Neuronal stem cell (in vitro differentiated cells): ENCODE measurements around the gene CCL26.
"Not testable (repeated sequence)": the region's sequence is repeated elsewhere in the genome, so short reads cannot be mapped to it uniquely, and the experiment has no call there.

Experiments used
- DNase-seq: peaks from one replicate; pipeline ENCODE4 v3.0.0-alpha.2; 2013; ENCODE audit warnings: low spot score
- H2AFZ ChIP-seq: one replicate; pipeline ENCODE4 v1.6.1; 2013; ENCODE audit warnings: mild to moderate bottlenecking, low read length, inconsistent platforms
- H2AK5ac ChIP-seq: 2 replicates; pipeline ENCODE4 v1.6.1; 2013; ENCODE audit warnings: low read depth, mild to moderate bottlenecking, inconsistent platforms, low read length, moderate library complexity, mixed read lengths
- H2BK120ac ChIP-seq: 2 replicates; pipeline ENCODE4 v1.6.1; 2013; ENCODE audit warnings: low read depth, mild to moderate bottlenecking, inconsistent platforms, low read length, moderate library complexity, mixed read lengths
- H2BK12ac ChIP-seq: one replicate; pipeline ENCODE4 v1.6.1; 2013; ENCODE audit warnings: low read length, inconsistent platforms
- H2BK15ac ChIP-seq: 2 replicates; pipeline ENCODE4 v1.6.1; 2013; ENCODE audit warnings: mild to moderate bottlenecking, low read length, inconsistent platforms, mixed read lengths
- H2BK5ac ChIP-seq: one replicate; pipeline ENCODE4 v1.6.1; 2013; ENCODE audit warnings: inconsistent platforms, mild to moderate bottlenecking, low read length, moderate library complexity
- H3K14ac ChIP-seq: one replicate; pipeline ENCODE4 v1.6.1; 2013; ENCODE audit warnings: low read length, inconsistent platforms
- H3K18ac ChIP-seq: 2 replicates; pipeline ENCODE4 v1.6.1; 2013; ENCODE audit warnings: low read length, inconsistent platforms
- H3K23ac ChIP-seq: 2 replicates; pipeline ENCODE4 v1.6.1; 2013; ENCODE audit warnings: low read depth, mild to moderate bottlenecking, mixed read lengths, low read length, inconsistent platforms; ENCODE audit not compliant: poor library complexity
- H3K27ac ChIP-seq: replicated peaks from 3 replicates; pipeline ENCODE4 v1.5.1; 2013; ENCODE audit warnings: low read length, inconsistent platforms
- H3K27me3 ChIP-seq, 3 experiments: 2 replicates each; pipeline ENCODE4 v1.6.1; 2013; ENCODE audit warnings: low read length in 3 of 3, mild to moderate bottlenecking in 2 of 3, inconsistent platforms in 1 of 3, low read depth in 1 of 3, mixed read lengths in 1 of 3, moderate library complexity in 1 of 3; ENCODE audit not compliant: control insufficient read depth in 3 of 3, insufficient read depth in 3 of 3
- H3K36me3 ChIP-seq, 2 donors: replicated peaks in 1 of 2; 2 replicates each; pipeline ENCODE4 v1.6.1; 2013; ENCODE audit warnings: low read length in 2 of 2; ENCODE audit not compliant: control insufficient read depth in 2 of 2, insufficient read depth in 2 of 2
- H3K4ac ChIP-seq: 2 replicates; pipeline ENCODE4 v1.6.1; 2013; ENCODE audit warnings: inconsistent platforms, mild to moderate bottlenecking, low read length, moderate library complexity
- H3K4me1 ChIP-seq, 2 donors: 1 replicate in 1 of 2; 2 replicates in 1 of 2; pipeline ENCODE4 v1.6.1; 2013; ENCODE audit warnings: low read length in 2 of 2, low read depth in 1 of 2; ENCODE audit not compliant: control insufficient read depth in 2 of 2, insufficient read depth in 1 of 2
- H3K4me2 ChIP-seq: one replicate; pipeline ENCODE4 v1.6.1; 2013; ENCODE audit warnings: mild to moderate bottlenecking, low read length, inconsistent platforms; ENCODE audit not compliant: insufficient read depth, poor library complexity, severe bottlenecking
- H3K4me3 ChIP-seq, 2 donors: 2 replicates each; pipeline ENCODE4 v1.5.1; 2013; ENCODE audit warnings: low read length in 2 of 2, mild to moderate bottlenecking in 2 of 2, inconsistent platforms in 1 of 2, moderate library complexity in 1 of 2
- H3K79me1 ChIP-seq: one replicate; pipeline ENCODE4 v1.6.1; 2013; ENCODE audit warnings: low read depth, mild to moderate bottlenecking, inconsistent platforms, low read length, moderate library complexity
- H3K9ac ChIP-seq: one replicate; pipeline ENCODE4 v1.6.1; 2013; ENCODE audit warnings: mild to moderate bottlenecking, low read depth, low read length, inconsistent platforms; ENCODE audit not compliant: poor library complexity
- H3K9me3 ChIP-seq, 2 donors: replicated peaks in 1 of 2; 2 replicates each; pipeline versions ENCODE3 to v1.6.1; 2013; ENCODE audit warnings: low read length in 2 of 2, mild to moderate bottlenecking in 2 of 2, inconsistent platforms in 1 of 2, low read depth in 1 of 2, mixed read lengths in 1 of 2, moderate library complexity in 1 of 2; ENCODE audit not compliant: control insufficient read depth in 2 of 2, insufficient read depth in 1 of 2
- H4K8ac ChIP-seq: one replicate; pipeline ENCODE4 v1.6.1; 2013; ENCODE audit warnings: low read depth, mild to moderate bottlenecking, inconsistent platforms, low read length, moderate library complexity
- H4K91ac ChIP-seq: one replicate; pipeline ENCODE4 v1.6.1; 2013; ENCODE audit warnings: low read length, low read depth, mild to moderate bottlenecking, inconsistent platforms; ENCODE audit not compliant: poor library complexity
- WGBS, 2 donors: extraction: QIAGEN DNeasy Blood & Tissue Kit; methylation state at CpG; one replicate each; pipeline ENCODE4 v1.1.7; 2013; ENCODE audit warnings: missing lambda C conversion rate in 2 of 2, mixed read lengths in 1 of 2; ENCODE audit not compliant: insufficient read length in 2 of 2, insufficient replicate concordance in 1 of 2; ENCODE audit errors: extremely low coverage in 2 of 2; 5-methylcytosine and 5-hydroxymethylcytosine counted together

CCL26 gene

GRCh38 chr7:75721922-75722321 is 50.1 kb downstream of the CCL26 start:
- H3K27ac ChIP-seq, H2BK12ac ChIP-seq, H4K8ac ChIP-seq, H3K9ac ChIP-seq, H3K23ac ChIP-seq, H3K4me2 ChIP-seq, H3K4me1 ChIP-seq, H3K14ac ChIP-seq, H3K79me1 ChIP-seq, H2BK120ac ChIP-seq, H3K18ac ChIP-seq, H2BK15ac ChIP-seq, DNase-seq, H3K27me3 ChIP-seq, H4K91ac ChIP-seq, H3K9me3 ChIP-seq, H3K4me3 ChIP-seq, H2AFZ ChIP-seq, H3K4ac ChIP-seq, H3K36me3 ChIP-seq, H2BK5ac ChIP-seq, H2AK5ac ChIP-seq: not testable (repeated sequence)
- WGBS, 2 donors = no CpG with 5 or more reads among the region's 9 CpGs

- H2BK12ac ChIP-seq = no peak overlapping the region
- no peak overlapping the region for H2BK120ac ChIP-seq
- no peak overlapping the region for H2BK15ac ChIP-seq
- H3K4me3 ChIP-seq = no peak overlapping the region
- no peak overlapping the region for H3K18ac ChIP-seq
- no peaks in the 10 kb centered on the region for H3K36me3 ChIP-seq
- no CpG with 5 or more reads among the region's 2 CpGs for WGBS, 2 donors
- no peak overlapping the region for H2BK5ac ChIP-seq
- H3K4ac ChIP-seq = no peak overlapping the region
- no peak overlapping the region for H3K9ac ChIP-seq
- H3K4me1 ChIP-seq = no peaks in the 10 kb centered on the region
- no peak overlapping the region for H4K91ac ChIP-seq
- no peaks in the 10 kb centered on the region for H3K9me3 ChIP-seq
- no peak for DNase-seq
- H2AFZ ChIP-seq = no peak overlapping the region
- no peak overlapping the region for H3K4me2 ChIP-seq
- no peak overlapping the region for H2AK5ac ChIP-seq
- no peak overlapping the region for H3K27ac ChIP-seq
- H3K79me1 ChIP-seq = peaks cover 2% of the 10 kb centered on the region
- no peaks in the 10 kb centered on the region for H3K27me3 ChIP-seq
- no peak overlapping the region for H3K14ac ChIP-seq
- H3K23ac ChIP-seq = no peak overlapping the region
- no peak overlapping the region for H4K8ac ChIP-seq
Measured at GRCh38 chr7:75721426-75721825, 50.6 kb downstream of the CCL26 start.

DNA sequence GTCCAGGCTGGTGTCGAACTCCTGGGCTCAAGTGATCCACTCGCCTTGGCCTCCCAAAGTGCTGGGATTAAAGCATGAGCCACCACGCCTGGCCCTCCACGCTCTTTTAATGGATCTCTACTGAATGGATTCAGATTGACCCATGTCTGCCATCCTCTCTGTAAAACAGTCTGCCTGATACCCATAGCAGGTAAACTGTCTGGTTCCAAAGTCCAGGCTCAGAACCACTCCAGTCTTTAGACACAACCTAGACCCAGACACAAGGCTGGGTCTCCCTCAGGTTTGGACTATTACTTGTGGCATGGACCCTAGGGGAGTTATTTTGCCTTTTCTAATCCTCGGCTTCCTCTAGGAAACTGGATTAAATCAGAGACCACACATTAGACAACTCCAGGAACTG is 52.4 kb downstream of the CCL26 start:
- Histone ChIP-seq H3K4me2 (no peak overlapping the region), H3K4me1 (no peaks in the 10 kb centered on the region), H3K23ac (no peak overlapping the region), H2BK12ac (no peak overlapping the region), H3K79me1 (peaks cover 2% of the 10 kb centered on the region), H4K8ac (no peak overlapping the region), H3K9ac (no peak overlapping the region), H3K27ac (no peak overlapping the region), H2BK5ac (no peak overlapping the region), H3K4me3 (no peak overlapping the region), H2BK120ac (no peak overlapping the region), H3K27me3 (no peaks in the 10 kb centered on the region), H3K18ac (no peak overlapping the region), H2AK5ac (no peak overlapping the region), H2AFZ (no peak overlapping the region), H3K14ac (no peak overlapping the region), H2BK15ac (no peak overlapping the region), H3K9me3 (no peaks in the 10 kb centered on the region), H3K4ac (no peak overlapping the region), H3K36me3 (no peaks in the 10 kb centered on the region), H4K91ac (no peak overlapping the region)
- no peak for DNase-seq
- no CpG with 5 or more reads among the region's 5 CpGs for WGBS, 2 donors
